AG09309 (cell line): ENCODE results near the gene MYH3.
"Not testable (repeated sequence)": the region's sequence is repeated elsewhere in the genome, so short reads cannot be mapped to it uniquely, and the experiment has no call there.

Experiments
- DNase-seq: peaks from one replicate; pipeline ENCODE4 v3.0.0-alpha.2; 2010; ENCODE audit warnings: low read depth
- H3K4me3 ChIP-seq: 2 replicates; pipeline ENCODE4 v1.5.1; 2011; ENCODE audit warnings: mild to moderate bottlenecking, low read depth, low read length, moderate library complexity; ENCODE audit not compliant: control insufficient read depth
- TF ChIP-seq, protein P1 (sequence below): IDR thresholded peaks from 2 replicates; pipeline ENCODE4 v1.5.1; 2011; ENCODE audit warnings: mild to moderate bottlenecking, low read depth, low read length, inconsistent platforms; ENCODE audit not compliant: insufficient read depth, control insufficient read depth; ENCODE audit errors: missing control alignments

Gene MYH3

DNA sequence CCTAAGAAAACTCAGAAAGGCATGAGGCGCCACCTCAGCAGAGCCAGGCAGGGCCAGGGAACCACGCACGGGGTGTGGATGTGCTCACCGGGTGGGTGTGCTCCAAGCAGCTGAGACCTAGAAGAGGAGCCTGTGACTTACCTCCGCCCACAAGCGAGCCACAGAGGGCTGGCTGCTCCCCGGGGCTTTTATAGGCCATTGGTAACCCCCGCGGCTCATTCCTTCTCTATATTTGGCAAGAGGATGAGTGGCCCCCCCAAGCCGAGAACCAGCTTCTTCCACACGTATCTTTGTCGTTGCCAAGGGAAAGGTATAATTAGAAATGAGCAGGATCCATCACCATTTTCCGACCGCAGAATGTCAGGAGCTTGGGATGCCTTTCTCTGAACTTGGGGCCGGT lies at the start of gene MYH3:
Gene MYH3 (minus strand): TSS at position 162 of the 400 bp plus-strand sequence. CDS start 2,245 bp downstream, outside the sequence.
- DNase-seq: peak; percentile 8

DNA sequence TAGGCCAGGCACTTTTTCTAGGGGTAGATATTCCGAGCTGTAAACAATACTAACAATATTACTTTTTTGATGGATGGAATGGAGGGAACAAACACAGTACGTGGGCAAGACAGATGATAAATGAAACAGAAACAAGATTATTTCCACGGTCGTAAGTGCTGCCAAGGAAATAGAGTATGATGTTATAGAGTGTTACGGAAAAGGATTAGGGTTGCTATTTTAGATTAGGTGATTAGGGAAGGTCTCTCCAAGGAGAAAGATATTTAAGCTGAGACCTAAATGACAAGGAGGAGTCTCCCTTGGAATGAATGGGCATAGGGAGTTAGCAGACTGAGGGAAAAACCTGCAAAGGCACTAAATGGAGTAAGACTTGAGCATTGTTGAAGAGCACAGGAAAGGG lies 48.6 kb upstream of the MYH3 start:
- no peak for DNase-seq
- TF ChIP-seq, protein P1, sequence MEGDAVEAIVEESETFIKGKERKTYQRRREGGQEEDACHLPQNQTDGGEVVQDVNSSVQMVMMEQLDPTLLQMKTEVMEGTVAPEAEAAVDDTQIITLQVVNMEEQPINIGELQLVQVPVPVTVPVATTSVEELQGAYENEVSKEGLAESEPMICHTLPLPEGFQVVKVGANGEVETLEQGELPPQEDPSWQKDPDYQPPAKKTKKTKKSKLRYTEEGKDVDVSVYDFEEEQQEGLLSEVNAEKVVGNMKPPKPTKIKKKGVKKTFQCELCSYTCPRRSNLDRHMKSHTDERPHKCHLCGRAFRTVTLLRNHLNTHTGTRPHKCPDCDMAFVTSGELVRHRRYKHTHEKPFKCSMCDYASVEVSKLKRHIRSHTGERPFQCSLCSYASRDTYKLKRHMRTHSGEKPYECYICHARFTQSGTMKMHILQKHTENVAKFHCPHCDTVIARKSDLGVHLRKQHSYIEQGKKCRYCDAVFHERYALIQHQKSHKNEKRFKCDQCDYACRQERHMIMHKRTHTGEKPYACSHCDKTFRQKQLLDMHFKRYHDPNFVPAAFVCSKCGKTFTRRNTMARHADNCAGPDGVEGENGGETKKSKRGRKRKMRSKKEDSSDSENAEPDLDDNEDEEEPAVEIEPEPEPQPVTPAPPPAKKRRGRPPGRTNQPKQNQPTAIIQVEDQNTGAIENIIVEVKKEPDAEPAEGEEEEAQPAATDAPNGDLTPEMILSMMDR: no peak
- no peak overlapping the region for H3K4me3 ChIP-seq

More for the DNA sequence above, at the start of gene MYH3:
- no peak within 1 kb of the TSS for H3K4me3 ChIP-seq
- TF ChIP-seq, protein P1: no peak

DNA sequence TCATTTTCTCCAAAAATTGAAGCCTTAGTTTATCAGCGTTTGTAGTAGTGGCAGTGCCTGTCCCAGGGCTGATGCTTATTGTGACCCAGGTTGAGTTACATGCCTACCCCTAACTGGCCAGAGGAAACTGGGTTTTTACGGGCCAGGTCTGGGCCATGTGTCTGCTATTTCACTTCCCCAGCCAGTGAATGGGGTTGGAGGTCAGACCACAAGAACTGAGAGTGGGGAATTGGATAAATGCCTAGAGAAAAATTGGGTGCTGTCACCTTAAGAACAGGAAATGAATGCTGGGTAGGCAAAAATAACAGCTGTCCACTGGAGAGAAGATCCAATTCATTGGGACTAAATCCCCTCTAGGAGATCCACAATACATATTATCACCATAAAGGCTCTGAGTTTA lies 45.5 kb upstream of the MYH3 start:
- DNase-seq: no peak

DNA sequence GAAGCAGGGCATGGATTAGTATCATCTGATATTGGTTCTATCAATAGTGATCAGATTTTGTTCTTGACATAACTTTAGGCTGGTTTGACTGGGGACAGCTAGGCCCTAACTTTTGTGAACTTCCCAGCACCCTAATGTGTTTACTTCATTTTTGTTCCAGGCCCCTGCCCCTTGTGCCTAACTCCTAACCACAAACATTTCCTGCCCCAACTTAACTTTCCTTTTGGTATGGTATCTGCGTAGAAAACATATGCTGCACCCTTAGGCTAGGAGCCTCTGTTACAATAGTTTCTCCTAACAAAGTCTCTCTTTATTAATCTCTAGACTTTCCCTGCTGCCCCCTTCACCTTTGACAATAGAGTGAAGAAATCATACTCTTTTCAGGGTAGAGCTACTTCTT lies 42.7 kb upstream of the MYH3 start:
- DNase-seq: no peak
- no peak overlapping the region for H3K4me3 ChIP-seq
- TF ChIP-seq, protein P1: no peak

More for the DNA sequence above, 45.5 kb upstream of the MYH3 start:
- TF ChIP-seq, protein P1: no peak
- no peak overlapping the region for H3K4me3 ChIP-seq

DNA sequence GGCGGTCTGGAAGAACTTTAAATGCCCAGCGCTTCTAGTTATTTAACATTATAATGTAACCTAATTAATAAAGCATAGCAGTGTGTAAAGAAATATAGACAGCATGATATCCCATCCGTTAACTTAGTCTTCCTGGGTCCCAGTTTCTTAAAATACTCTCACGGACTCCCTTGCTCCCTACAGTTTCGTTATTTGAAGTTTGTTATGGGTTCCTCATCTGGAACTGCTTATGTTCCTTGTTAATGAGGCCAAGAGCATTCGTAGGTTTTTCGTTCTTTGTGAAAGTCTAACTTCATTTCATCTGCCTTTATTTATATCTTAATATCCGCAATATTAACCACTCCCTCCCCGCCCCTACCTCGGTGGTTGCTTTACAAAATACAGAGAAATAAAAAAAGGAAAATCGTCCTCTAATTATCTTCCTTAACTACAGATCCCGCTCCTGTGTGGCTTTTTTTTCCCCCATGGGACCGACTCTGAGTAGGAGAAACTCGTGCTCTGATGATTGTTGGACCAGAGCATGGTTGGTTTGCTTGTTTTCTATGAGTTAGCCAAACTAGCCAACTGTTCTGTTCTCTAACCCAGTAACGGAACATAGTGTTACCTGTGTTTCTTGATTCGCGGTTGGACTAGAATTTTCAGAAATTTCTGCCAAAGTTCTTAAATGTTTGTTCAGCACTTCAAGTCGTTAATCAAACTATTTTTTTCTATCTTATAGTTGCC lies 41.1 kb upstream of the MYH3 start:
- TF ChIP-seq, protein P1: no peak
- H3K4me3 ChIP-seq: peak overlapping the region; percentile 98
- DNase-seq: no peak

DNA sequence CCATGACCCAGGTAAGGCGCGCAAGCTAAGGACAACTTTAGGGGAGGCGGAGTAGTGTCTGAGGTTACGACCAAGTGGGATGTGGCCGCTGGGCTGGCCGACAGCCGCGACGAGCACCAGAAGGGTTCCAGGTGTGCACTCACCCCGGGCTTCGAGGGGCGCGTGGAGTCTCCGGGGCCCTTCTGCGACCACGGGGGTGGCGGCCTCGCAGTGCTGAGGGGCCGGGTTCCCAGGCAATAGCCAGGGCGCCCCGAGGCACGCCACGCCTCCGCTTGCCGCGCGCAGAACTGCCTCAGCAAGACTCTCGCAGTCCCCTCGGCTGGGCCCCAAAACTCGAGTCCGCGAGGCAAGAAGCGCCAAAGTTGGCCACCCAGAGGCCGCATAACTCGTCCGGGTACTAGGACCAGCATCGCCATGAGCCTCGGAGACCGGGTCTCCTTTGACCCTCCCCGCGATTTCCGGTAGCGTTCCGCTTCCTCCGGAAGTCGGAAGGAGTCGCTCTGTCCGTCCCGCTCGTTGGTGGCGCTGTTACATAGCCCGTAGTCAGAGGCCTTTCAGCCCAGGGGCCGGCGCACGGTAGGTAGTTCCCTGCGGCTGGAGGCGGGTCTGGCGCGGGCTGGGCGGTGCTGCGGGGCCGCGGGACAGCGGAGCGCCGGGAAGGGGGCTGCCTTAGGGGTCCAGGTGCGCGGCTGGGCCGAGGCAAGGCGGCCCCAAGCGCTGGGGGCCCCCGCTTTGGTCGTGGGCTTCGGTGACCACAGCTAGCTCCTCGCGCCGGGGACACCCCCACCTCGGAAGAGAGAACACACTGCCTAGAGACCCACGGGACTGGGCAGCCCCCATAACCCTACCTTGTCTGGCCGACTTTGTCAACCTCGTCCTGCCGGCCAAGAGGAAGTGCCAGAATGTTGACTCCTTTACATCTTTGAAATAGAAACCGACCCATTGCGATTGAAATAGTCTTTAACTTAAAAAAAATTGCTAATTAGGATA lies 40.3 kb upstream of the MYH3 start, which contains the start of the genes ADPRM and SCO1:
Gene ADPRM (plus strand): TSS at position 503 of the 990 bp plus-strand sequence. CDS start 7,333 bp downstream, outside the sequence.
Gene SCO1 (minus strand): TSS at position 442 of the 990 bp plus-strand sequence. CDS start 26 bp downstream, at position 416.
- peak within 1 kb of the TSS; percentile 98 for H3K4me3 ChIP-seq
- TF ChIP-seq, protein P1: peak; percentile 53
- peak; percentile 69 for DNase-seq

DNA sequence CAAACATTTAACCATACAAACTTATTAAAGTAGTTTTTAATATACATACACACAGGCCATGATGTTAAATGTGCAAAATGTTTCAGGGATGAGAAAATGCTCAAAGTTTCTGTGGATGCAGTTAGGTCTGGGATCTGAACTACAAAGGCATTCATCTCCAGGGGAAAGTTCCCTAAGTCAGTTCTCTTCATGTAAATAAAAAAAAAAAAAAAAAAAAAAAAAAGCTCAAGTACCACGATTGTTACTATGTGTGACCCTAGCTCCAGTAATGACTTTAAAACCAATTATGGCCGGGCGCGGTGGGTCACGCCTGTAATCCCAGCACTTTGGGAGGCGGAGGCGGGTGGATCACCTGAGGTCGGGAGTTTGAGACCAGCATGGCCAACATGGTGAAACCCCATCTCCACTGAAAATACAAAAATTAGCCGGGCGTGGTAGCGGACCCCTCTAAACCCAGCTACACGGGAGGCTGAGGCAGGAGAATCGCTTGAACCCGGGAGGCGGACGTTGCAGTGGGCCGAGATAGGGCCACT lies 38.8 kb upstream of the MYH3 start:
- not testable (repeated sequence) for DNase-seq
- H3K4me3 ChIP-seq: peak overlapping the region; percentile 98
